CD4-positive, alpha-beta T cell treated with Interleukin-17A for 4 hours (primary cell): Measurements from ENCODE around the gene RAD21L1.
A peak's percentile ranks its signal among the peaks of the same experiment; 100 is the strongest.

Experiments
- DNase-seq: peaks from one replicate; pipeline ENCODE4 v3.0.0-alpha.2; 2020; ENCODE audit warnings: mixed read lengths

Gene RAD21L1

DNA sequence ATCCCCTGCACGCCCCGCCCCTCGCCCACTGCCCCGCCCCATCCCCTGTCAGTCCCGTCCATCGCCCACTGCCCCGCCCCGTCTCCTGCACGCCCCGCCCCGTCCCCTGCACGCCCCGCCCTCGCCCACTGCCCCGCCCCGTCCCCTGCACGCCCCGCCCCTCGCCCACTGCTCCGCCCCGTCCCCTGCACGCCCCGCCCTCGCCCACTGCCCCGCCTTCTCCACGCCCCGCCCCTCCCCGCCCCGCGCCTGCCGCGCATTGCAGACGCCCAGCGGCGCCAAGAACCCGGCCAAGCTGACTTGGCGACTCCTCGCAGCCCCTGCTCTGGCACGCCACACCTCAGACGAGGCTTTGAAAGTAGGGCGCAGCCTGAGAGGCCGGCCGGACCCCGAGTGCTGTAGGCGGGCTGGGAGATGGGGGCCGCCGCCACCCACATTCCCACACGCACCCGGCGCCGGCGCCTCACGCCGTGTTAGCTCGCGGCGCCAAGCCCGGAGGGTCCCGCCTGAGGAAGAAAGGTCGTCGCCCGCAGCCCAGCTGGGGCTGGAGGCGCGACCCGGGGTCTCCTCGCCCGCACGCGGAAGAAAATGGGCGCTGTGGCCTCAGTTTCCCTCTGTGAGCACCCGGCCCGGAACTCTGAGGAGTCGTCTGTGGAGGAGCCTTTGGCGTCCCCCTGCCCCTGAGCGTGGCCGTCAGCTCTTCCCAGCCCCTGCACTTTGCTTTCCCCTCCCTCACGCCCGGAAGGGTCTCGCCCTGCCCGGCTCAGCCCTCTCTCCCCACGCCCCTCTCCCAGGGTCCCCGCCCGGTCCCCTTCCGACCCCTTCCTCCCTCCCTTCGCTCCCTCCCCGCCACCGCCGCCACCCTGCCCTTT, at the start of gene RAD21L1:
Gene RAD21L1 (plus strand): TSS at position 262 of the 872 bp plus-strand sequence. CDS start 2,410 bp downstream, outside the sequence.
- DNase-seq: peak; percentile 94

DNA sequence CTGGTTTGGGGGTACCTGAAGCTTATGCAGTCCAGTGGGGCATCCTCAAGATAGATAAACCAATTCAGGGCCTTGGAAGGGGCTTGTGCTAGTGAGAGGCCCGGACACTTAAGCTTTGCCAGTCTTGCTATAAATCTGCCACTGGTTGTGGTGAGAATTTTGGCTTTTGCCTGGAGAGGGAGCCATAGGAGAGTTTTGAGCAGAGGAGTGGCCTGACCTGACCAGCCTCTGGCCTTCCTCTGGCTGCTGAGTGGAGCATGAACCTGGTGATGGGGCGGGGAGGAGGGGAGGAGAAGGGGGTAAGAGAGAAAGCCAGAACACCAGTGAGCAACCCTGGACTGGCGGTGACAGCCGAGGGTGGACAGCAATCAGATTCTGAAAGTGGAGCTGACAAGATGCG, 48.2 kb upstream of the RAD21L1 start:
- no peak for DNase-seq

DNA sequence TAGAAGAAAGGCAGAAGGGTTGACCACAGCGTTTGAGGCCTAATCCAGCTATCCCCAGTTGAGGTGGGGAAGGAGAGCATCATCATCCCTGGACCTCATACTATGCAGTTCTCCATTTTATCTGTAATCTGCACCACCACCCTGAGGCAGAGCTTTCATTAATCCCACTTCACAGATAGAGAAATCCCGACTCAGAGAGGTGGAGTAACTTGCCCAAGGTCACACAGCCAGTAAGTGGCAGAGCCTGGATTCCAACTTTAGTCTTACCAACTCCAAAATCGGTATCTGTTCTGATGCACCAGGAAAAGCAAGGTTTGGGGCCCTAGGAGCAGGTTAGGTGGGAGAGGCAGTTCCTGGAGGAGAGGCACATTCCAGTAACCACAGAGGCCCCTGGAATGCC, 47.7 kb upstream of the RAD21L1 start:
- DNase-seq: no peak

DNA sequence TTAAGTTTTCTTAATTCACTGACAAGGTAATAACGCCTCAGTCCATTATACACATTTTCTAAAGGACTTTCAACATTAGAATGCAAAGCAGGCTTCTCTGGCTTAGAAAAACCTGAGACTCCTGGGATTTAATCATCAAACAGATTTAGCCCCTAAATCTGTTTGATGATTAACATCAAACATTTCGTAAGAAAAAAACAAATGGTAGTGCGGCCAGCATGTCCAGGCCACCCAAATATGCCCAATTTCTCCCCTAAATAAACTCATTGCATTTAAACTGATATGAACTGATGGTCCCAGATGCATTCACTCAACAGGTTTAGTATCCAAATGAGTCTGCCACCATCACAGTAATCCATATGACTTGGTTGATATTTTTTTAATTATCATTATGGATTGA, 47.2 kb upstream of the RAD21L1 start:
- no peak for DNase-seq

DNA sequence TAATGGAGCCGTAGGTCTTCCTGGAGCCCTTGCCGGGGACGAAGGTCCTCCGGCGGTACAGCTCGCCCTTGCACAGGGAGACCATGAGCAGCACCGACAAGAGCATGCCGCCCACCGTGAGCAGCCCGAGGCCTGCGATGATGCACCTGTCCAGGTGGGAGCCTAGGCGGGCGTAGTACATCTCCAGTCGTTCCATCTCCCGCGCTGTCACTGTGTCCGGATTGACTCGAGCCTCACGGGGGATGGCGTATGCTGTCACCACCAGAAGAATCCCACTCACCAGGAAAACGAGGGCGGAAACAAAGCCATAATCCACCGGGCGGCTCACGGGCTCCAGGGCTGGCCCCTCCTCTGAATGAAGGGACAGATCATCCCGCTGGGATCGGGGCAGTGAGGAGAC, 44.9 kb upstream of the RAD21L1 start:
- DNase-seq: no peak

DNA sequence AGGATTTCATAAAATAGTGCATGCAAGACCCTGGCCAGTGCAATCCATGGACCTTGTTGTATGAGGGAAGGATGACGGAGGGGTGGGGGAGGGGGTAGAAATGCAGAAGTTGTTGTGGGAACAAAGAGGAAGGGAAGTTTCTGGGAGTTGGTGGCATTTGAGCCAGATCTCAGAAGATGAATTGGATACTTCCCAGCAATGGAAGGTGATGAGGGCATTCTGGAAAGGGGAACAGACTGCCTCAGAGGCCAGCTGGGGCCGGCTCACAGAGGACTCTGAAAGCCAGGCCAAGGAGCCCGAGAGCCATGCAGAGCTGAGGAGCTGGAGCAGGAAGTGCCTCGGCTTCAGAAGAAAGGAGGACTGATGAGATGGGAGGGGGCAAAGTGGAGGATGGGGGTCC, 43.7 kb upstream of the RAD21L1 start:
- no peak for DNase-seq

DNA sequence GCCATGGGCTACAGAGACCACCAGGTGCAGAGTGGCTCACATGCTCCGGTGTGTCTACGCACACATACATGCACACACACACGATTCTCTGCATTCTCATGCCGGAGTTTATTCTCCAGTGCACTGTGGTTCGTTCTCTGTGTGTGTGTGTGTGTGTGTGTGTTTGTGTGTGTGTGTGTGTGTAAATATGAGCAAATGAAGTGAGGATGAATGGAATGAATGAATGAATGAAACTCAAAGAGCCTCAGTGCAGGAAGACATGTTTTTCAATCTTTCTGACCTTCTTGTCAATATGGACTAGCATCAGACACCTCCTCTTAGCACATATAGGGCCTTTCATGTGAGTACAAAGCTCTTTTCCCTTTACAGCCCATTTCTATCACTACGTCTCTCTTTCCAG, 42.7 kb upstream of the RAD21L1 start:
- no peak for DNase-seq

DNA sequence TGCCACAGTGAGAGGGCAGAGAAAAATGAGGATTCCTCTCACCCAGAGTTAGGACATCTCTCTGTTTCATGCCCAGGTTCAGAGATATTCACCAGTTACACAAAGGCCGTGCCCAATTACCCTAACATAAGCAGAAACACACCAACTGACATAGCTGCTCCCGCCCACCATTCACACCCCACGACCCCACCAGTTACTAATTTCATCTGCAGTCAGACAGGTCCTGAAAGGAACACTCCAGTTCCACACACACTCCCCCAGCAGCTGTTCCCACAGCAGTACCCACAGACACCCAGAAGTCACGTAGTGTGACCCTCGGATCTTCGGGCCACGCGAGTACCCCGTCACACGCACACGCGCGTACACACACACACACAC, 41.6 kb upstream of the RAD21L1 start:
- DNase-seq: no peak

DNA sequence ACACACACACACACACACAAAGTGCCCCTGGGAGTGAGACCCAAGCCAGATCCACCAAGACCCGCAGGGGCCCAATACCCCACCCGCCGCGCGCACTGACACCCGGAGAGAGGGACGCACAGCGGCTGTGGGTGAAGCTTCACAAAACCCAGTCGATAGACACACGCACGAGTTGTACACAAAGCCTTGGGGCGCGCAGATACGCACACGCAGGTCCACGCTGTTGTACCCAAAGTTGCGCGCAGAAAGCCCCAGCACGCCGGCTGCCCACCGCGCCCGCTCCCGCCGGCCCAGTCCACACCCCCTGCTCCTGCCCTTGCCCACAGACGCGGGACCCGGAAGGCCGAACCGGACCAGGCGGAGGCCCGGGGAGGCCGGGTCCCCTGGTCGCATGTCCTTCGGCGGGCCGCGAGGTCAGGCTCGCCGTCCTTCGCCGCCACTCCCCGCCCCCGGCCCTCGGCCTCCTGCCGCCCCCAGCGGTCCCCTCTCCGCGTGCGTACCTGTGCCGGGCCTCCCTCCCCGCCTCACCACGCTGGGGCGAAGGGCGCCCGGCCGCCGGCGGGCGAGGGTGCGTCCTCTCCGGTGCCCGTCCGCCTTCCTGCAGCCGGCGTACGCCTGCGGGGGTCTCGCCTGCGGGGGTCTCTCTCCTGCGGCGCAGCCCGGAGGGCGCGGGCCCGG, 41.1 kb upstream of the RAD21L1 start, which contains the start of gene TMEM74B:
Gene TMEM74B (minus strand): TSS at position 344 of the 678 bp plus-strand sequence. CDS start 1,180 bp downstream, outside the sequence.
- DNase-seq: no peak

DNA sequence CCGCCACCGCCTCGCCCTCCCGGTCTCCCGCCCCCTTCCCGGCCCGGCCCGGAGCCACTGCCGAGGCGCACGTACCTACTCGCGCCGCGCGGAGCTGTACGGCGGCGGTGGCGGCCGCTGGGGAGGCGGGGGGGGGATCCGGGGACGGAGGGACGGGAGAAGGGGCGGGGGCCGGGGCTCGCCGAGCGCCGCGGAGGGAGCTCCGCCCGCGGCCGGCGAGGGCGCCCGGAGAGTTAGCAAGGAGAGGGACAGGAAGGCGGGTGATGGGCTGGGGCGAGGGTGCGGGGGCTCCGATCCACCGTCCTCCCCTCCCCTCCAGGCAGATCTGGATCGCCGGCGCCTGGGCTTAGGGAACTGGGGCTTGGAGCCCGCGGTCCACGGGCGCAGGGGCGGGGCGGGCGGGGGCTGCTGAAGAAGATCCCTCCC, 40.5 kb upstream of the RAD21L1 start:
- DNase-seq: peak; percentile 10

DNA sequence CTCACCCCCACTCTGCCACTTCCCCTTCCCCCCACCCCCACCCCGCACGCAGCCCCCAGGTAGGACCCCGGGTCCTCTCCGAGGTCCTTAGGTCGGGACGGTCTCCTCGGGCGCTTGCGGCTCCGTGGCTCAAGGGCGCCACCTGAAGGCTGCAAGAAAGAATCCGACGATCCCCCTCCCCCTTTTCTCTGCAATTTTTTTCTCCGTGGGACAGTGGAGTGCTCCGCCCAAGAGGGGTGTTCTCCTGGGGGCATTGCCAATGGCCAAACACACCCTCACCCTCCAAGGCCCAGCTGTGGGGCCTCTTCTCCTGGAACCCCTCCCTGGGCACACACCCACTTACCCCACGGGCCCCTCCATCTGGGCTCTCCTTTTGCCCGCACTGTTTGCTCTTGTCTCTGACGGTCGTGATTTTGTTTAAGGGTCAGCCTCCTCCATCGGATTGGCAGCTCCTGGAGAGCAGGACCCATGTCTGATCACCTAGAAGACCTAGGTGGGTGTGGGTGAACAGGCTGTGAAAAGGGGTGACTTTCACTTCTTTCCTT, 40.0 kb upstream of the RAD21L1 start:
- DNase-seq: peak; percentile 57

DNA sequence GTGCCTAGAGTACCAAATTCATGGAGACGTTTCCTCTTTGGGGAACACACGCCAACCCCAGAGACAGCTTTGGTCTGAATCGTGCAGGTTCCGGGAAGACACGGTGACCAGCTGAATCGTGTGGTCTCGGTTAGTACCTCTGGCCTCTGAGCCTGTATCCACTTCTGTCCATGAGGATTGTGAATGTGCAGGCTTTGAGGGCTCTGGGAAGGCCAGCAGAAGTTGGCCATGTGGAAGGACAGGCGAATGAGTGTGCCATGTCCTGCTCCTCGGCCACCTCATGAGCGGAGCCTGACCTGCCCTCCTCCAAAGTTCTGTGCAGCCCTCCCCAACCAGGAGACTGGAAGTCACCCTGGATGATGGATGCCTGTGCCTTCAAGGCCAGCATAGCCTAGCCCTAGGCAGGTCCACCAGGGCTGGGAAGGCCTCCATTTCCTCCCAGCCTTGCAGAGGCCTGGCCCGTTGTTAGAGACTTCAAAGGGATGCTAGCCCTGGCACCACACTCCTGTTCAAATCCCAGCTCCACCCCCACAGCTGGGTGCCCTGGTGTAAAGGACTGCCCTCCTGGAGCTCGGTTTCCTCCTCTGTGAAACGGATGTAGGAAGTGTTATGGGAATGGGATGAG, 39.4 kb upstream of the RAD21L1 start:
- DNase-seq: no peak

DNA sequence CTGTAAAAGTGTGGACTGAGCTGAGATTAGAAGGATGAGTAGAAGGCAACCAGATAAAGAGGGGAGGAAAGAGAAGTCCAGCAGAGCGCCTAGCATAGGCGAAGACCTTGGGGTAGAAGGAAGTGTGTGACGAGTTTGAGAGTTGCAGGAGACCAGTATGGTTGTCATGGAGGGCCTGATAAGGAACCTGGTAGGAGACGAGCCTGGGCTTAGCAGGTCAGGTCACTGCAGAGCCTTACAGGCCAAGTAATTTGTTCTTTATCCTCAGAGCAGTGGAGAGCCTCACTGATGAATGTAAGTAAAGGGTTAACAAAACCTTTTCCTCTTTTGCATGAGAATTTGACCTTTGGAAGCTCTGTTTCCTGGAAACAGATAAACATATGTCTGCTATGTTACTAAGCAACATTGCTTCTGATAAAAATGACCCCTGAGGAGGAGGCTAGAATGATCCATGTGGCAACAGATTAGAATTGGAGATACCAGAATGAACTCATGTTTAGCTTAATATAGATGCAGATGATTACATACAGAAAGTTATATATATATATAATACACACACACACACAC, 38.2 kb upstream of the RAD21L1 start:
- no peak for DNase-seq

DNA sequence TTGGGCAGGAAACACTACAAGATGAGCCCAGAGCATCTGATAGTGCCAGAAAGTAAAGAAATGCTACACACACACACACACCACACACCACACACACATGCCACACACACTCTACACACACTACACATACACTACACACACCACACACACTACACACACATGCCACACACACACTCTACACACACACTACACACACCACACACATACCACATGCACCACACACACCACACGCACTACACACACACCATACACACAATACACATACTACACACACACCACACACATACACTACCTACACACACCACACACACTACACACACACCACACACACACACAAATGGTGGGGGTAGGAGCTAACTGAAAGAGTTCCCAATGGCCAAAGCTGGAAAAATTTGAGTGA, 37.5 kb upstream of the RAD21L1 start:
- DNase-seq: no peak

DNA sequence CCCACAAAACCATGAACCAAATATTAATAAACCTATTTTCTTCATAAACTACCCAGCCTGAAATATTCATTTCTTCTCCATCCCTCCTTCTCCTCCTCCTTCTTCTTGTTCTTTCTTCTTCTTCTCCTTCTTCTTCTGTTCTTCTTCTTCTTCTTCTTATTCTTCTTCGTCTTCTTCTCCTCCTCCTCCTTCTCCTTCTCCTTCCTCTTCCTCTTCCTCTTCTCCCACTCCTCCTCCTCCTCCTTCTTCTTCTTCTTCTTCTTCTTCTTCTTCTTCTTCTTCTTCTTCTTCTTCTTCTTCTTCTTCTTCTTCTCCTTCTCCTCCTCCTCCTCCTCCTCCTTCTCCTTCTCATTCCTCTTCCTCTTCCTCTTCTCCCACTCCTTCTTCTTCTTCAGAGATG, 36.0 kb upstream of the RAD21L1 start:
- DNase-seq: no peak

DNA sequence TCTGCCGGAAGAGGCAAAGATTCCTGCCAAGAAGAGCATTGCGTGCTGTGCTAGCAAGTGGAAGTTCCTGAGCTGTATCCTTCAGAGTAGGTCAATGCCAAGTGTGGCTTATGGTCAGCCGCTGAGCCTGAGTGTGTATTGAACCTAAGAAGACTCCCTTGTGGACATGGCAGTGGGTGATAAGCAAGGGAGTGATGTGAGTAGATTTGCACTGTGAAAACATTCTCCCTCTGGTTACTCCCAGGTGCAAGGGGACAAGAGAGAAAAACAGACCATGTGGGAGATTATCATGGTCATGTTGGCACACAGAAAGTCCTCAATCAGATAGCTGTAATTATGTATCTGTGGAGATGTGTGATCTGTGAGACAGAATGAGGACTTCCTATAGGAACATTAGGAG, 35.0 kb upstream of the RAD21L1 start:
- no peak for DNase-seq

DNA sequence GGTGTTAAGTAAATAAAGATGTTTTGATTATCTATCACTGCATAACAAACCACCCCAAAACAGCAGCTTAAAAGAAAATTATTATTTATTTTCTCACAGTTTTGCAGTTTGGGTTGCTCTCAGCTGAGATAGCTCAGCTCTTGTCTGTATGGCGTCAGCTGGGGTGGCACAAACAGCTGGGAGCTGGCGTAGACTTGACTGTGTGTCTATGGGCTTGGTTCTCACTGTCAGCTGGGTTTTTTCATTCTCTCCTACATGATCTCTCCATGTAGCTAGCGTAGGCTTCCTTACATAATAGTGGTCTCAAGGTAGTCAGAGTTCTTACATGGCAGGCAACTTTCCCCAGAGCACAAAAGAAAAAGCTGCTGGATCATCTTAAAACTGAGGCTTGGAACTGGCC, 34.5 kb upstream of the RAD21L1 start:
- no peak for DNase-seq

DNA sequence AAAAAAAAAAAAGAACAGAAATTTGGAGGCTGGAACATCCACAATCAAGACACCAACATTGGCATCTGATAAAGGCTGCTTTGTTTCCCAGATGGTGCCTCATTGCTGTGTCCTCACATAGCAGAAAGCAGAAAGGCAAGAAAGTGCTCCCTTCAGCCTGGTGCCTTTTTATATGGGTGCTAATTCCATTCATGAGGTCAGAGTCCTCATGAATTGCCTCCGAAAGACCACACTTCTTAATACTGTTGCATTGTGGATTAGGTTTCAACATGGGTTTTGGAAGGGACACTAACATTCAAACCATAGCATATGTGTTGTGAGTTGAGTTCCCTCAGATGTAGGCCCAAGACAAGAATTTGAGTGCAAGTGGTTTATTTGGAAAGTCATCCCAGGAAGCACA, 30.6 kb upstream of the RAD21L1 start:
- DNase-seq: no peak

DNA sequence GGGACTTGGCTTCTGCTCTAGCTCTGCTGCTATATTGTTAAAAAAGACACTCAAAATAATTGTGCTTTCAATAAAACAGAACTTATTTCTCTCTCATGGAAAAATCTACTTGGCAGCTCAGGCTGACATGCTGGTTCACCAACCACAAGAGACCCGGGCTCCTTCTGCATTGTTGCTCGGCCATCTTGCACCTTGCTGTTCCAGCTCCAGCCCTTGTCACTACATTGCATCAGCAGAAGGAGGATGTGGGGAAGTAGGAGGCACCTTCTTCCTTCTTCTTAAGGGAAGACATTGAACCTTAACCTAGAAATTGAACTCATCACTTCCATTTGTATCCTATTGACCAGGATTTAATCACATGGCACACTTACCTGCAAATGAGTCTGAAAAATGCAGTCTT, 29.2 kb upstream of the RAD21L1 start:
- DNase-seq: no peak

DNA sequence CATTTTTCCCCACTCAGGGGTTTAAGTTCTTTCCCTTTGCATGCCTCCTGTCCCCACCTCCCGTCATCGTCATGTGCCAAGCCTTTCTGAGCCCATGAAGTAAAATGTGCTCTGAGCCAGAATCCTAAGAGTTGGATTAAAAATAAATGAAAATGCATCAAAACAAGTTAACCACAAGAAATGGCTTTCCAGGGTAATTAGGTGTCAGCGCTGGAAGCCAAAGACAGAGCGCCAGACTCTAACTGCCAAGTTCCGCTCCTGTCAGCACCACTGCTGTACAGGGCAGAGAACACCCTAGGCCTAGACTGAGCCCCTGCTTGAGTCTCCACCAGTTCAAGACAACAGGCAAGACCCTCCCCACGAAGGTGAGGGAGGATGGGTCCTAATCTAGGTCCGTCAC, 28.0 kb upstream of the RAD21L1 start:
- no peak for DNase-seq

DNA sequence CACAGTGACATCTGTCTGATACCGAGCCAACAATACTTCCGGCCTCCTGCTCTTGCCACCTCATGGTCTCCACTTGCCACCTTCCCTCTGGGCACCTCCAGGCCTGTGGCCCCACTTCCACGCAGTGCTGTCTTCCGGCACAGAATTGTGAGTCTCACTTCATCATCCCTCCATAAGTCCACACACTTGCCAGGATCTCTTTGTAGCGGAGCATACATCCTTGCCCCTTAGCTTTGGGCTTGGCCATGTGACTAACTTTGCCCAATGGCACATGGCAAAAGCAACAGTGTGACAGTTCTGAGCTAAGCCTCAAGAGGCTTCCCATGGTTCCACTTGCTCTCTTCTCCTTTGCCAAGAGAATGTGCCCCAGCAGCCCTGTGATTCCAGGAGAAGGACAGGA, 27.1 kb upstream of the RAD21L1 start:
- DNase-seq: no peak

DNA sequence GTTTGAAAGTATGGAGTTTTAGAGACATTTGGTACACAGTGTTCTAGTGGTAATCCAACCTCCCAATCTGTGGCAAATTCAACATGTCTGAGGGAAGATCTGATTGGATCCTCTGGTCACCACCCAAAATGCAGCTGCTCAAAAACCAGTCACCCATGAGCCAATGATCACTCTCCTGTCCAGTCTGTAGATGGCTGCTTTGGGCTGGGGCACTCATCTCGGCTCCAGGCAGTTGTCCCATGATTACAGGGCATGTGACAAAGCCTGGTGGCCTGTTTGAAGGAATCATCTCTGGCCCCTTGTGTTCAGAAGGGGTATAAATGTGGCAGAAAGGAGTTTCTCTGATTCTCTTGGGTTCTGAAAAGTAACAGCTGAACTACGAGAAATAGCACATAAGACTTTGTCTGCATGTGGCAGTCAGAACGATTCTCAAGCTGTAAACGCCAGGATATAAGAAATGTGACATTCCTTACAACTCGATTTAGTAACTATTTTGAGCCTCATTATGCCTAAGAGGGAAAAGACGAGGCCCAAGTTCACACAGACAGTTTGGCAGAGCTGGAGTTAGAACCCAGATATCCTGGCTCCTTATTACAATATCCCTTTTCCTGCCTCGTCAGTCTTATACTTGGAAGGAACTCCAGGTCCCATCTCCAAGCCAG, 26.5 kb upstream of the RAD21L1 start:
- no peak for DNase-seq

DNA sequence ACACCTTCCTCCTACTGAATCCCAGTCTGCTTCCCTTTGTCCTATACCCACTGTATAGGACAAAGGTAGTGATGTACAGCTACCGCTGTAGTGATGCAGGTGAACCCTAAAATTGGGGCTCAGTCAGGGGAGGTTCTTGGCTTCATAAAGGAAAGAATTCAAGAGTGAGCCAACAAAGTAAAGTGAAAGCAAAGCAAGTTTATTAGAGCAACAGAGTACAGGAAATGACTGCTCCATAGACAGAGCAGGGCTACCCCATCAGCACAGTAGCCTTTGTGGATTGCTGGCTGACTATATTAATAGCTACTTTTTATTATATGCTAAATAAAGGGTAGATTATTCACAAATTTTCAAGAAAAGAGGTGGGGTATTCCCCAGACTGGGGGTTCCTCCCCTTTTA, 25.9 kb upstream of the RAD21L1 start:
- DNase-seq: no peak
